Measurements from ENCODE around the gene STARD3NL. TPM values are rescaled to one million over a fixed set of nuclear protein-coding genes. Genes with fewer than 3 reads are reported as not detected.

The STARD3NL gene
- polyA plus RNA-seq, 5 donors, result 54.7 to 71.7 (median 66.8) TPM

DNA sequence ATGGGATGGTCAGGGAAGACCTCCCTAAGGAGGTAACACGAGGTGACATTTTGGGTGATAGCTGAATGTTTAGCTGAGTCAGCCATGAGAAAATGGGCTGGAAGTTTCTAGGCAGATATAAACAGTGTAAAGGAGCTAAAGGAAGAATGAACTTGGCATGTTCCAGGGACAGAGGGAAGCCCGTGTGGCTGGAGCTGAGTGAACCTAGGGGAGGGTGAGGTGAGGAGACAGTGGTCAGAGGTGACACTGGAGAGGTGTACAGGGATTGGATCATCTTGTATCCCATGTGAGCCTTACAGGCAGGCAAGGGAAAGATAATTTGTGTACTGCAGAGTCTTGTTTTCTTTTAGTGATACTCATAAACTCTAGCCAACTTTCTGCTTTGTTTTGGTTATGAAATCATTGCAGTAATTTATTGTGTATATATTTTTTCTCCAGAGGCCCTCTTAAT is 1.8 kb downstream of the STARD3NL start:
- DNase-seq, result peak in 1 of 2 donors; percentile 31

DNA sequence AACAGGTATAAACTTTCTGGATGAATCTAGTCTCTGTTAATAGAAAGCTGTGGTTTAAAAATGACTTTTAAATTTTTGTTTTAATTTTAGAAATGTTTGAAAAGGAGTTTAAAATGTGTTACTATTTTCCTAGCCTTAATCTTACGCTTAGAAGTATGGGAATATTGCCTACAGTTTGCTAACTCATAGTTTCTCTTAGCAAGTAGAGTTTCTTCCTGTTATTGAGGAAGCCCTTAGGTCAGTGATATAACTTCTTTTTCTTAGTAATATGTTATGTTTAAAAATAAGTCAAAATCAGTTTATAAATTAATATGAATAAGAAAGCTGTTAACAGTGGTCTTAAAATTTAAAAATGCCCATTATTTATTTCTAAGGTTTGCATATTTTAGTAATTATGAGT is 3.1 kb downstream of the STARD3NL start:
- DNase-seq, result no peak

- DNase-seq, result no peak
These were observed 4.4 kb downstream of the STARD3NL start for GRCh38 chr7:38182450-38182849.

DNA sequence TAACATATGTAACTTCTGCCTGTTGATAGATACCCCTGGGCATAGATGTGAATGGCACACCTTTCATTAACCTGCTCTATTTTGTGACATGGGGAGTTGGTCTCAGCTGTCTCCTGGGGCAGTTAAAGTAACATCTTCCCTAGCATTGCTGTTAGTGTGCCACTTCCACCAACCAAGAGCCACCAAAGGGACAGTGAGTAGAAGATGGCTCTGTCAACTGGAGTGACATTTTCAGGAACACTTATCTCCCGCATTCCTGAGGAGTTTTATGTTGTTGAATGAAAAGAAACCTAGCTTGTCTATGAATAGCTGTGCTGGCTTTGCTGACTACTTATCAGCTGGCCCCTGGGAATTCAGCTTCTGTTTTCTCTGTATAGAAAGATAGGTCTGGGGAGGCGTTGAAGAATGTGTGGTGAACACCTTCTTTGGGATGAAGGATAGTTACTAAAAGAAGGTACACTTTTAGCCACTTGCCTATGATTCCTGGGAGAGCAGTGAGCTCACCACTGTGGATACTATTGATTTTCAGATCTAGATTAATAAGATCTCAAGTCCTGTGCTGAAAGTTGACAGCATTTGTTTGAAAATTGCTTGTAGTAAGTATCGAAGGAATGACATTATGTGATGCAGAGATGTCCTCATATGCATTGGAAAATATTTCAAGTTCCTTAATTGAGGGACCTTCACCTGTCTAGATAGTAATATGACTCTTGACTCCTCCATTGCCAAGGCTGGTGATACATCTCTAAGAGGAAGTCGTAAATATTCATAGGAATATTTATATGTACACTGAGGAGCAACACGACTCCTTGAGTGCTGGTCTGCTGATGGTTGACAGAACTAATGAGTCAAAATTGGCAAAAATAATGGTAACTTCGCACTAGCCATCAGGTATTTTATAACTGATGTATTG is 7.6 kb downstream of the STARD3NL start:
- no peak for DNase-seq

DNA sequence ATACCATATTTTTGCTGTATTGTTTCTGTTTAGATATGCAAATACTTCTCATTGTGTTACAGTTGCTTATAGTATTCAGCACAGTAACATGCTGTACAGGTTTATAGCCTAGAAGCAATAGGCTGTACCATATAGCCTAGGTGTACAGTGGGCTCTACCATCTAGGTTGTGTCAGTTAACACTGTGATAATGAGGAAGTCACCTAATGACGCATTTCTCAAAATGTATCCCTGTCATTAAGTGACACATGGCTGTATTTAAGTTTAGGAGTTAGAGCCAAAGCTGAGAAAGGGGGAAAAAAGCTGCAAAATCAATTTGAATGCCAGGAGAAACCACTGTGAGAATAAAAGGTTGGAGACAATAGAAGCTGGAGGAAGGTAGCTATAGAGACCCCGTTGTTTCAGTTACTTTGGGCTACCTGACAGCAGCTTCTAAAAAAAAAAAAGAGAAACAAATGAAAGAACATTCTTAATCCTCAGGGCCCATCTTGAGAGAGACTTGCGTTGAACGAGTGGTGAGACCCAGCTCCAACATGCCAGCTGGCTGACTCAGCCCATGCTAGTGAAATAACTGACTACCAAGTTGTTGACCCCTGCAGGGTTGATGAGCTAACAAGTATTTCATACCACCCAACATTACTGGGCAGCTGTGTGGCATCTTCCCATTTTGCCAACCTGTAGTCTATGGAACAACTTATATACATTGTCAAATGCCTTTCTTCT is 8.7 kb downstream of the STARD3NL start:
- DNase-seq, result no peak

DNA sequence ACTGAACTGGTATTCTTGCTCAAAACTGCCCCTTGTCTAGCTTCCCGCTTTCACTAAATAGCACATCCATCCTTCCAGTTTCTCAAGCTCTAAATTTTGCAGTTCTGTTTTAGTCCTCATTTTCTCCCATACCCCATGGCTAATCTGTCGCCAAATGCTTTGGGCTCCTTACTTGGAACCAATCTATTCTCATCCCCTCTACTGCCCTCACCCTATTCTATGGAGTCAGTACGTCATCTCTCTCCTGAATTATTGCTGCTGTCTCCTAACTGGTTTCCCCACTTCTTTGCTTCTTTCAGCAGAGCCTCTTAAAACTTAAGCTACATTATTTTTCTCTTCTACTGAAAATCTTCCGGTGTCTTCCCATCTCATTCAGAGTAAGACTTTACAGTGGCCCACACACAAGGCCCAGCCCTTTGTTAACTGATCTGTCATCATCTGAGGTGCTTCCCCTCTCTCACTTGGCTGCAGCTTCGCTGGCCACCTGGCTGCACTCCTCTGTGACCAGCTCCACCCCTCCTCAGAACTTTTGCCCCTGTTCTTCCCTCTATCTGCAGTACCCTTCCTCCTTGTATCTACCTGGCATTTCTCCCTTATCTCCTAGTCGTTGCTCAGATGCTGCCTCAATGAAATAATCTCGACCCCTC is 9.9 kb downstream of the STARD3NL start:
- no peak for DNase-seq

DNA sequence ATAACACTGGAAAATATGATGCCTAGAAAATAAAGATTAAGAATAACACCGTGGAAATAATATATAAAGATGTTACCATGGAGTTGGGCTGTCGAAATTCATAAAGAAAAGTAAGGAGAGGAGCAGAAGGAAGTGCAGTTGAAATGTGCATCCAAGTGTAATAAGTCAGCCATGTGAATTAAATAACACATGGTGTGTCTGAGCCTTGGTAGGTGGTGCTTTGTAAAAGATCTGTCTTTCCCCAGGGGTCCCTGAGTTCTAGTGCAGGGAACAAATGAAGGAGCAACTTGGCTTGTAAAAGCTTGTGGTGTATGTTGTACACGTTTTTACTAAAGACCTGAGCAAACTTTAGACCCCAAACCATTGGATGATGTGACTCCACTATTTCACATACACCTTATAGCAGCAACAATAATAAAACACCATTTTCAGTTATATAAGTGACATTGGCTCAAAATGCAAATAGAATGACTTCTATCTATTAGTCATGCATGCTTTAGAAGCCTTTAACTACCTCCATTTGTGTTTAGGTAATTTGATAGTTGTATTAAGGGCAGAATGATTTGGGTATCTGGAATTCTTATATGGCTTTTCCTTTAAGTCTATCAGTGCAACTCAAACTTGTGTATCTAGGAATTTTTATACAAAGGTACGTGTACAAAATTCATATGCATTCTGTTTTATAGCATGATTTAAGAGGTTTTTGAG is 11.3 kb downstream of the STARD3NL start:
- DNase-seq, result no peak

GRCh38 chr7:38190011-38190410 is 12.0 kb downstream of the STARD3NL start:
- DNase-seq, result no peak

- no peak for DNase-seq
These were observed 13.7 kb downstream of the STARD3NL start for GRCh38 chr7:38191791-38192190.

- no peak for DNase-seq
These were observed 14.3 kb downstream of the STARD3NL start for GRCh38 chr7:38192327-38192726.

DNA sequence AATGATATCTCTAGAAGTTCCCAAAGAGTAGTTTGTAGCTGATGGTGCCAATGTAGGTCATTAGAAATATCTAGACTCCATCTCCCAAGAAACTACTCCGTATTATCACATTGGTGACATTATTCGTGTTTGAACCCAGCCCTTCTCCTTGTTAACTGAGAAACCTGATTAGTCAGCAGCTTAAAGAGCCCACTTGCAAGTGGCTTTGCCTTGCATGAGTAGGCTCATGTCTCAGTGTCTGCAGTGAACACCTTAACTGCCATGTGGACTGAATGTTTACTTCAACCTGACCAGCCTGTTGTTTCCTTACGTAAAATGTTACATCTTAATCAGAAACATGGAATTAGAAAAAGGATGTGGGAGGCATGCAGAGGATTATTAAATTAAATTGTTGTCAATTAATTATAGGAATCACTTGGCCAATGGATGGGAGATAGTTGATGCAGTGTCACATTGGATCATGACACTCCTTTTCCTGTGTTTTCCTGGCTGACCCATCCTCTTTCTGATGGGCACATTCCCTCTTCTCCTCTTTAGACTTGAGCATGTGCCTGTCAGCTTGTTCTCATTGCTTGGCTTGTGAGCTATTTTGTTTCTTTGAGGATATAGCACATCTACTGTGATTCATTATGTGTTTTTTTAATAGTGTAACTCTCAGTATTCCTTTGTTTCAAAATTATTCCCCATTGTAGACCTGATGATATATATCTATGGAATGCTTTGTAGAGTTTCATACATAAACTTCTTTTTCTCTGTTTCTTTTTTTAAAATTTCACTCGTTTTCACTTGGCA is 18.0 kb downstream of the STARD3NL start:
- DNase-seq, result no peak

DNA sequence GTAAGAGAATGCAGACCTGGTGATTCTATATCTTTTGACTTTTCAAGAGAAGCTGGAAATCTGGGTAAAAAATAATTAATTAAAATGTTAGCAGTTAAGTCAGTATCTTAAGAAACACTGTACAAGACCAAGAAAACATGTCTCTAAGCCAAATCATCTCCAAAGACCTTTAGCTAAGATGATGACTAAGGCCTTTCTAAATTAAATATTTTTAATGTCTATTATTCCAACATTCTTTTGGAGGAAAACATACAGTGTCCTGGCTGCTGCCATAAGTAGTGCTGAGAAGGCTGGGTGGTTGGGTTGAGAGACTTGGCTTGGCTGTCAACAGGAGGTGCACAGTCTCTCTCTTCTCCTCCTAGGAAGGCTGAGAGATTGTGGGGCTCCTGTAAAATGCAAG is 20.3 kb downstream of the STARD3NL start:
- no peak for DNase-seq

DNA sequence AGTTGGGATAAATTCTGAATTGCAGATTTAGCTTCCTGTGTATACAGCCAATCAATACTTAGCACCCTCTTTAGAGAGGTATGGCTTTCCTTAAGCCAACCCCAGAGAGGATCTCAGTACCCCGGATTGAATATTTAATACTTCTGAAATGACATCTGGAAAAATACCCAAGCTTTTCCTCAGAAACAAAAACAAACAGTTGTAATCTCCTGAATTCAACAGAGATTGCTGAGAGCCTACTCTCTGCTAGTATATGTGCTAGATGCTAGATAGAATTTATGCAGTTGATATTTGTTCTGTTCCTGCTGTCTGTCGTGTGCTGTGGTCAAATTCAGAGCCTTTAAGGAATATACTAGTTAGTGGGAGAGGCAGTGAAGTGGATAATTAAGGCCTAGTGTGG is 21.1 kb downstream of the STARD3NL start:
- DNase-seq, result no peak

DNA sequence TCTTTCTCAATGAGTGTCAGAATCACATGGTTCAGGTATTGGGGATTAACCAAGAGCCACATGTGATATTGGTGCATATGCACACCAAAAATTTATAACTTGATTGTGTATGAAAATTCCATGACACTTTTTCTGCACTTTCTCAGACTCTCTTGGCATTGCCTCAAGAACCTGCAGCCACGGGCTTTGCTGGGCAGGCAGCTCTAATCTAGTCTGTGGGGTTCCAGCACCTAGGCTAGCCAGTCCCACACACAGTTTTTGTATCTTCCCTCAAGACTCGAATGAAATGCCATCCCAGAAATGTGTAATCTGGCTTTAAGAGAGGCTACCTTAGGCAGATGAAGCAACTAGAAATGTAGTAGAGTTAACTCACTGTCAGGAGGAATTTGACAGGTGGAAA is 21.7 kb downstream of the STARD3NL start:
- no peak for DNase-seq

GRCh38 chr7:38206071-38206470 is 28.0 kb downstream of the STARD3NL start:
- no peak for DNase-seq

- no peak for DNase-seq
These were observed 29.8 kb downstream of the STARD3NL start for GRCh38 chr7:38207843-38208242.

GRCh38 chr7:38211486-38211885 is 33.4 kb downstream of the STARD3NL start:
- no peak for DNase-seq

GRCh38 chr7:38211940-38212339 is 33.9 kb downstream of the STARD3NL start:
- no peak for DNase-seq

DNA sequence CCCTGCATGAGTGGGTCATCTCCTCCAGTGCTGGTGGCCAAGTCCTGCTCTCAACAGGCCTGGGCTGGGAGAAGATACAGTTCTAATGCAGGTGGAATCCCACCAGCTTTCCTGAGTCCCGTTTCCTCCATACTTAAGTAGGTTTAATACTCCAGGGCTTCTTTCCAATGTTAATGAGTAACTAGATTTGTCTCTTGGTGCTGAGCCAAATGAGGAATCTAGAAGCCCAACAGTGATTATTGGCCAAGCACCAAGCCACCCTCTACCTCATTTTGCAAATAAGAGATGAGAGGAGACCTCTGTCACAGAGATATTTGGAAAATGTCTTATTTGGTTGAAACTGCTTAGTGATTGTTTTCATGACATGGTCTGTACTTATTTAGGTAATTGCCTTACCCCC is 37.1 kb downstream of the STARD3NL start:
- DNase-seq, result no peak

- peak; percentile 81 to 84 for DNase-seq
These were observed 38.0 kb downstream of the STARD3NL start for GRCh38 chr7:38215735-38216670.
